ENCODE data around the gene TDRD1. TPM values are rescaled to one million over a fixed set of nuclear protein-coding genes. Genes with fewer than 3 reads are reported as not detected.

TDRD1 gene
- total and polyA plus RNA-seq, 2 donors (not counting 3 experiments of a cell fraction or from before 2014, with no cell fraction given), result not detected

GRCh38 chr10:114163062-114163461 lies 16.1 kb upstream of the TDRD1 start:
- FAIRE-seq, result peak; percentile 66
- Histone ChIP-seq H3K4me2 (ENCODE audit: insufficient read depth, low read length) (no peak overlapping the region), H4K20me1 (replicated peaks; ENCODE audit: control insufficient read depth, extremely low read depth, insufficient read depth, low read length) (no peaks in the 10 kb centered on the region), H3K27me3 (ENCODE audit: control insufficient read depth in 2 of 2, insufficient read depth in 2 of 2, low read length in 2 of 2) (no peaks in the 10 kb centered on the region), H3K4me3 (replicated peaks in 1 of 3; ENCODE audit: insufficient read depth in 1 of 3, low read depth in 1 of 3, low read length in 3 of 3) (no peak overlapping the region), H3K4me1 (ENCODE audit: control insufficient read depth, extremely low read depth, insufficient read depth, low read length) (no peaks in the 10 kb centered on the region), H3K36me3 (ENCODE audit: control insufficient read depth in 2 of 2, extremely low read depth in 1 of 2, insufficient read depth in 2 of 2, low read length in 2 of 2) (no peaks in the 10 kb centered on the region), H3K9ac (replicated peaks; ENCODE audit: extremely low read depth, insufficient read depth, low read length) (no peak overlapping the region), H3K79me2 (ENCODE audit: control insufficient read depth, insufficient read depth, low read length) (peaks cover 7% of the 10 kb centered on the region), H2AFZ (ENCODE audit: low read depth, low read length) (no peak overlapping the region), H3K9me1 (replicated peaks; ENCODE audit: control insufficient read depth, extremely low read depth, insufficient read depth, low read length) (no peaks in the 10 kb centered on the region), H3K9me3 (replicated peaks; ENCODE audit: control insufficient read depth, insufficient read depth, low read length) (no peaks in the 10 kb centered on the region), H3K27ac (ENCODE audit: insufficient read depth, low read depth, low read length) (no peak overlapping the region)
- intact Hi-C loops (cut with micrococcal nuclease), result no loop called here
- CTCF ChIA-PET, result interaction anchor here (1.3 kb wide), 1 partner anchor 9 kb away, joined by 5 read pairs; no protein-coding TSS in a partner anchor
- DNase-seq (ENCODE audit: low read depth, low spot score), result no peak
- dilution Hi-C loops (cut with MboI; ENCODE audit: extremely low pct_ligation_motif_present, low sequenced_read_pairs), result no loop called here
- POLR2A ChIA-PET, result no interaction called here
- BruUV-seq (replicated peaks), result no TSS peak
- TF ChIP-seq POLR2AphosphoS5 (IDR thresholded peaks at IDR 0.05; ENCODE audit: insufficient read depth, low read depth, low read length) (no peak), JUN (IDR thresholded peaks at IDR 0.05; ENCODE audit: borderline replicate concordance, insufficient read depth, insufficient read length, low read depth) (no peak), FOS (IDR thresholded peaks at IDR 0.05; ENCODE audit: borderline replicate concordance, insufficient read depth, low read length) (no peak), MYC (IDR thresholded peaks at IDR 0.05; ENCODE audit: low read depth, low read length) (no peak), MAX (IDR thresholded peaks at IDR 0.05; ENCODE audit: insufficient read depth, insufficient read length) (no peak), CTCF (IDR thresholded peaks at IDR 0.05; ENCODE audit: extremely low read depth in 1 of 2, insufficient read depth in 1 of 2, low read depth in 1 of 2, low read length in 2 of 2) (no peak), POLR2A (IDR thresholded peaks at IDR 0.05; ENCODE audit: low read depth, low read length) (no peak), GATA2 (IDR thresholded peaks at IDR 0.05; ENCODE audit: insufficient read depth, insufficient read length, low read depth, low read length) (no peak)
